GM18873 (cell line): ENCODE results near the gene PCBP4.
"Not testable (repeated sequence)": the region's sequence is repeated elsewhere in the genome, so short reads cannot be mapped to it uniquely, and the experiment has no call there.

Experiments used
- ATAC-seq: cut with Tn5 transposase; IDR thresholded peaks from one replicate; pipeline ENCODE4 v1.9.1; 2021; ENCODE audit warnings: mild to moderate bottlenecking, moderate library complexity, moderate number of reproducible peaks; ENCODE audit not compliant: unreplicated experiment, low FRiP score

Gene PCBP4

GRCh38 chr3:51928981-51929380 is 38.3 kb downstream of the PCBP4 start:
- not testable (repeated sequence) for ATAC-seq

- no peak for ATAC-seq
Observed at GRCh38 chr3:51928438-51928837, 38.8 kb downstream of the PCBP4 start.

- no peak for ATAC-seq
Observed at GRCh38 chr3:51927061-51927977, 39.9 kb downstream of the PCBP4 start.

GRCh38 chr3:51921081-51921578 is 46.1 kb downstream of the PCBP4 start:
- no peak for ATAC-seq

- ATAC-seq = no peak
Observed at GRCh38 chr3:51916418-51916817, 50.8 kb downstream of the PCBP4 start.

- ATAC-seq = no peak
Observed at GRCh38 chr3:51908026-51908425, 59.2 kb downstream of the PCBP4 start.
